NCI-H774 (cell line): ENCODE data around the gene NOS1.
"Not testable (repeated sequence)": the region's sequence is repeated elsewhere in the genome, so short reads cannot be mapped to it uniquely, and the experiment has no call there.

Source experiments
- DNase-seq: peaks from one replicate; lab custom pipeline; 2025; lab: John Stamatoyannopoulos, UW

NOS1 gene

DNA sequence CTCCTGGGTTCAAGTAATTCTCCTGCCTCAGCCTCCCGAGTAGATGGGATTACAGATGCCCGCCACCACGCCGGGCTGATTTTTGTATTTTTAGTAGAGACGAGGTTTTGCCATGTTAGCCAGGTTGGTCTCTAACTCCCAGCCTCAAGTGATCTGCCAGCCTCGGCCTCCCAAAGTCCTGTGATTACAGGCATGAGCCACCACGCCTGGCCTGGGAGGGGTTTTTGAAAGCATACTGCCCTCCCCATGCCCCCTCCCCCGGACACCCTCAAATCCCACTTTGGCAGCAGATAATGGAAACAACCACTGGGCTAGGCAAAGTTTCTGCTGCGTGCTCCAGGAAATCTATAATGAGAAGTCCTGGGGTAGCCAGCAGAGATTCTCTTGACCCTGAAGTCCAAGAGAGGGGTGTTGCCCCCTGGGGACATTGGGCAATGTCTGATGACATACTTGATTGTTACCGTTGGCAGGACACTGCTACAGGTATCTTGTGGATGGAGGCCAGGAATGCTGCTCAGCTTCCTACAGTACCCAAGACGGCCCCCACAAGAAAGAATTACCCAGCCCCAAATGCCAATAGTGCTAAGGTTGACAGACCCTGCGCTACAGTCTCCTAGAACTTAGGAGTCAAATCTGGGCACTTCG, 152.5 kb downstream of the NOS1 start:
- DNase-seq, result no peak

DNA sequence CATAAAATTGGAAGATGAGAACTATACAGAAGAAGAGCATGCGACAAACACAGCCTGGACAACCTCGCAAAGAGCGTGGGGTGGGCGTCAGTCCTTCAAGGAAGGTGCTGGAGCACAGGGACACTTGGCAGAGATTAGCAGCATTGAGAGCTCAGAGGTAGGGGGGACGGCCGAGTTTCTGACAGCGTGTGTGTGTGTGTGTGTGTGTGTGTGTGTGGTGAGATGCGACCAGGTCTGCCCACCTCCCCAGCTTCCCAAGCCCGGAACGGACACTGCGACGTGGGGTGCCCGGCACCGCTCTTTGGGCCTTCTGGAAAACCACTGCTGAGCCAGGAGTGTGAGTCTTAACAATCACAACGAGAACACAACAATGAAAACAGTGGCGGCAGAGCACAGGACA, 153.2 kb downstream of the NOS1 start:
- no peak for DNase-seq

DNA sequence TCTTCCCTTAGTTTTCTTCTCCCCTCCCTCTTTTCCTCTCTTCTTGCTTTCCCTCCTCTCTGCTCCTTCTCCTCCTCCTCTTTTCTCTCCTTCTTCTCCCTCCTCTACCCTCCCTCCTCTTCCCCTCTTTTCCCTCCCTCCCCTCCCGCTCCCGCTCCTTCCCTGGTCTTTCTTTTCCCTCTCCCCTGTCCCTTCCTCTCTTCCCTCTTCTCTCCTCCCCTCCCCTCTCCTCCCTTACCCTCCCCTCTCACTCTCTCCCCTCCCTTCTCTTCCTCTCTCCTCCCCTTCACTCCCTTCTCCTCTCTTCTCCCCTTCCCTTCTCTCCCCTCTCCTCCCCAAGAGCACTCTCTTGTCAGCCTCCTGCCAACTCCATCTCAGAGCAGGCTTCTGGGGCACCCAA, 153.8 kb downstream of the NOS1 start:
- DNase-seq, result no peak

DNA sequence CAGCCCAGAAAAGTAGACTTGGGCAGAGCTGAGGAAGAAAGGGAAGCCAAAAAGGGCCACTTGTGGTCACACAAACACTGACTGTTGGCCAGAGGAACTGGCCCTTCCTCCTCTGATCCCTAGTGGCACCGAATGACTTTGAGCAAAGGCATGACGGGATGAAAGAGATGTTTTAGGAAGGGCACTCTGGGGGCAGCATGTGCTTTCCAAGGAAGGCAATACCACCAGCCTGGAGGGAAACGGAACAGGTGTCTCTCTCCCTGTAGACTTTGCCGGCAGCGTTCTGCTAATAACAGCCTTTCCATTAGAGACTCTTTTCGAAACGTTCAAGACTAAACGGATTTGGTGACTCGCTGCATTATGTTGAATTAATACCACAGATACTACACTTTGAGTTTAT, 158.9 kb downstream of the NOS1 start:
- DNase-seq, result no peak

DNA sequence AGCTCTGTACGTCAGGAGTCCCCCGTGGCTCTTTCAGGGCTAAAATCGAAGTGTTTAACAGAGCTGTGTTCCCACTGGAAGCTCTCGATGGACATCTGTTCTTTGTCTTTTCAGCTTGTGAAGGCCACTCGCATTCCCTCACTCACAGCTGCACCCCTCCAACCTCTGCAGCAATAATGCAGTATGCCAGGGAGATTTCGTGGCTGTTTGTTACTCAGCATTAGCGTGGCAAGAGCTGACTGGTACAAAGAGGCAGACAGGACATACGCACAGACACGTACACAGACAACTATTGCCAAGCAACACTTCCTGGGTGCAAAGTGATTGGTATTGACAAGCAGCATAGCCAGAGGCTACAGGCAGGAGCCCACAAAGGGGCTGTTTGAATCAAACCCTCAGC, 159.4 kb downstream of the NOS1 start:
- DNase-seq, result no peak

DNA sequence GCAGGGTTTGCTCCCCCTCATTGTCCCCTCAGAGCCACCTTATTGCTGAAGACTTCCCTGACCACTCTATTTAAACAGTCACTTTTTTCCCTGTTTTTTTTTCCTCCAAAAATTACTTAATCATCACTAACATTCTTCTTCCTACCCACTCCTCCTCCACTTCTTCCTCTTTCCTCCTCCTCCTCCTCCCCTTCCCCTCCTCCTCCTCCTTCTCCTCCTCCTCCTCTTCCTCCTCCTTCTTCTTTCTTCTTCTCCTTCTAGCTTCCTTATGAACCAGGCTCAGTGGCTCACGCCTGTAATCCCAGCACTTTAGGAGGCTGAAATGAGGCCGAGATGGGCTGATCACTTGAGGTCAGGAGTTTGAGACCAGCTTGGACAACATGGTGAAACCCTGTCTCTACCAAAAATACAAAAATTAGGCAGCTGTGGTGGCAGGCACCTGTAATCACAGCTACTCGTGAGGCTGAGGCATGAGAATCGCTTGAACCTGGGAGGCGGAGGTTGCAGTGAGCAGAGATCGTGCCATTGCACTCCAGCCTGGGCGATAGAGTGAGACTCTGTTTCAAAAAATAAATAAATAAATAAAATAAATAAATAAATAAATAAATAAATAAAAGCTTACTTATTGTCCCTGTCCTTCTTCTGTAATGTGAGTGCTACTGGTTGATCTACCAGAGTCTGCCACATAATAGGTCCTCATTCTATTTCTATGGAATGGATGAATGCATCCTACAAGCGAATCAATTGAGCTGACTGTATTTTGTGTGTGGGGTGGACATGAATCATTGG, 161.3 kb downstream of the NOS1 start:
- not testable (repeated sequence) for DNase-seq

DNA sequence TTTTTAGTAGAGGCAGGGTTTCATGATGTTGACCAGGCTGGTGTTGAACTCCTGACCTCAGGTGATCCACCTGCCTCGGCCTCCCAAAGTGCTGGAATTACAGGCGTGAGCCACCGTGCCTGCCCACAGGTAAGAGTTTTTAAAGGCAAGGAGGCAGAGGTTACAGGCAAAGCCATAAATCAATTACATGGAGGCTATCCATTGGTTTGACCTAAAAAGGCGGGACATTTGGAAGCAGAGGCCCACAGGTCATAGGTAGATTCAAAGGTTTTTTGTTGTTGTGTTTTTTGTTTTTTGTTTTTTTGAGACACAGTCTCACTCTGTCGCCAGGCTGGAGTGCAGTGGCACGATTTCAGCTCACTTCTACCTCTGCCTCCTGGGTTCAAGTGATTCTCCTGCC, 165.1 kb downstream of the NOS1 start:
- not testable (repeated sequence) for DNase-seq

DNA sequence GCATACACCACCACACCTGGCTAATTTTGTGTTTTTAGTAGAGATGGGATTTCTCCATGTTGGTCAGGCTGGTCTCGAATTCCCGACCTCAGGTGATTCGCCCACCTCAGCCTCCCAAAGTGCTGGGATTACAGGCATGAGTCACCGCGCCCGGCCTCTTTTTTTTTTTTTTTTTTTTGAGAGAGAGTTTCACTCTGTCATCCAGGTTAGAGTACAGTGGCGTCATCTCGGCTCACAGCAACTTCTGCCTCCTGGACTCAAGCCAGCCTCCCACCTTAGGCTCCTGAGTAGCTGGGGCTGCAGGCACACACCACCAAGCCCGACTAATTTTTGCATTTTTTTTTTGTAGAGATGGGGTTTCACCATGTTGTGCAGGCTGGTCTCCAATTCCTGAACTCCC, 166.4 kb downstream of the NOS1 start:
- not testable (repeated sequence) for DNase-seq

DNA sequence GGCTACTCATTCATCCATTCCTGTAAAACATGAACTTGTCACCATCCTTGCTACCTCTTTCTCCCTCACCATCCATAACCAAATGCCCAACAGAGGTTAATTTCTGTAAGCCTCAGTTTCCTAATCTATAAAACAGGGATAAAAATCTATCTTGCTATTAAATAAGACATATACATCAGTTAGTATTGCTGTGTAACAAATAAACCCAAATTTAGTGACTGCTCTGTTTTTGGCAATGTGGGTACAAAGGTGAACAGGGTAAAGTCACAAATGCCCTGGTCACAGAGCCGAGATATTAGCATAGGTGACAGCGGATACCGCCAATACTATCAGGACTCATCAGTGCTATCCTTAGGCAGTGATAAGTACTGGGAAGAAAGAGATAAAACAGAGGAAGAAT, 167.5 kb downstream of the NOS1 start:
- no peak for DNase-seq

DNA sequence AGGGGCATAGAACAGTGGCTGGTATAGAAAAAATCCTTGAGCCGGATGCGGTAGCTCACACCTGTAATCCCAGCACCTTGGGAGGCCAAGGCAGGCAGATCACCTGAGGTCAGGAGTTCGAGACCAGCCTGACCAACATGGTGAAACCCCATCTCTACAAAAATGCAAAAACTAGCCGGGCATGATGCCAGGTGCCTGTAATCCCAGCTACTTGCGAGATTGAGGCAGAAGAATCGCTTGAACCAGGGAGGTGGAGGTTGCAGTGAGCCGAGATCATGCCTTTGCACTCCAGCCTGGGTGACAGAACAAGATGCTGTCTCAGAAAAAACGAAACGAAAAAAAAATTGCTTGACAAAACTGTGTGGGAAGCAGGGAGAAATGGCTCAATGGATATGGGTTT, 168.8 kb downstream of the NOS1 start:
- not testable (repeated sequence) for DNase-seq

DNA sequence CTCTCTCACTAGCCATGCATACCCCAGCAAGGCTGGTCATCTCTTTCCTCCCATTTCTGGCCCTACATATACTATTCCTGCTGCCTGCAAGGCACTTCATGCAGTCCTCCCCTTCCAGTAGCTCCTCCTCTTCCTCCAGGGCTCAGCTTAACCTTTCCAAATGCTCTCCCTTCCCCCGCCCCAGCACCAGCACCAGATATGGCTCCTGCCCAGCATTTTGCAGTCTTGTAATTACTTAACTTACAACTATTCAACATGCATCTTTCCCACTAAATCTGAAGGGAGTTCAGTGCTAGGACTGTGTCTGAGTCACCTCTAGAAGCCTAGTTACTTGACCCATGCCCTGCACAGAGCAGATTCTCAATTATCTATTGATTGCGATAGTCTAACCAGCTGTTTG, 169.4 kb downstream of the NOS1 start:
- DNase-seq, result no peak

DNA sequence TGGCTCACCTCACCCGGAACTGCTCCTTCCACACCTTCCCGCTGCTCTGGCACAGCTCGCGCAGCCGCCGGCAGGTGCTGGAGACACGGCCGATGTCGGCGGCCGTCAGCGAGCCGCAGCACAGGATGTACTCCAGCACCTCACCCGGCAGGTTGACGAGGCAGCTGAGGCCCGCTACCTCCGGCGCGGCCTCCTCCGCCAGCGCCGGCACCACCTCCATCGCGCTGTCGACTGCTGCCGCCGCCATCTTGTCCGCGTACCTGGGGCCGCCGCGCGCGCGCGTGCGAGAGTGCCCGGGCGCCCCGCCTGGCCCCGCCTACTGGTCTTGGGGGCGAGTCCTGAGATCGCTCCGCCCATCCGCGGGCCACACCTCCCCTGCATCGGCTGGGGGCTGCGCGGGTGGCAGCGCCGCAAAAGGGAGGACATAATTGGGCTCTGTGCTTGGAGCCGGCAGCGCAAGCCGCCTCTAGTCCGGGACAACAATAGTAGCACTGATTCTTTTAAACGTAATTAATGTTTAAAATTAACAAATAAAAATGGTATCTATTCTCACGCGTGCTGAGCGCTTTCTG, 171.1 kb downstream of the NOS1 start, which contains the start of gene FBXO21:
Gene FBXO21, minus strand, starts transcription at position 261 of the 572 bp plus-strand sequence. Its CDS starts 14 bp downstream, at position 247.
- peak; percentile 94 for DNase-seq

DNA sequence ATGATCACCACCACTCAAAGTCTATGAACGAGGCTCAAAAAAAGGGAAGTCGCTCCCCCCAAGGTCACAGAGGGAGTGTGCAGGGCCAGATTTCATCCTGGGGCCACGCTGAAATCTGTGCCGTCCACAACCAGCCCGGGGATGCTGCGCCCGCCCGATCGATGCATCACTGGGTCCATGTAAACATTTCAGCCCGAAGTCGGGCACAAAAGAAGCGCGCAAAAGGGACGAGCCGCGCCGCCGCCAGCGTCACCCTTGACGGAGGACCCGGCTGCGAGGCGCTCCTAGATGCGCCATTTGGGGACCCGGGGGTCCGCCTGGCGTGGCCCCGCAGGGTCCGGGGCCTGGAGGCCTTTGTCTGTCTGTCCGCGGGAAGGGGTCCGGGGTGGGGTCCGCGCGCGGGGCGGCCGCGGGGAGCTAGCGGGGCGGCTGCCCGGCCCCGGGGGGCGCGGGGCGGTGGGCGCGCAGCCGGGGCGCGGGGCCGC, 171.7 kb downstream of the NOS1 start:
- DNase-seq, result peak; percentile 21

DNA sequence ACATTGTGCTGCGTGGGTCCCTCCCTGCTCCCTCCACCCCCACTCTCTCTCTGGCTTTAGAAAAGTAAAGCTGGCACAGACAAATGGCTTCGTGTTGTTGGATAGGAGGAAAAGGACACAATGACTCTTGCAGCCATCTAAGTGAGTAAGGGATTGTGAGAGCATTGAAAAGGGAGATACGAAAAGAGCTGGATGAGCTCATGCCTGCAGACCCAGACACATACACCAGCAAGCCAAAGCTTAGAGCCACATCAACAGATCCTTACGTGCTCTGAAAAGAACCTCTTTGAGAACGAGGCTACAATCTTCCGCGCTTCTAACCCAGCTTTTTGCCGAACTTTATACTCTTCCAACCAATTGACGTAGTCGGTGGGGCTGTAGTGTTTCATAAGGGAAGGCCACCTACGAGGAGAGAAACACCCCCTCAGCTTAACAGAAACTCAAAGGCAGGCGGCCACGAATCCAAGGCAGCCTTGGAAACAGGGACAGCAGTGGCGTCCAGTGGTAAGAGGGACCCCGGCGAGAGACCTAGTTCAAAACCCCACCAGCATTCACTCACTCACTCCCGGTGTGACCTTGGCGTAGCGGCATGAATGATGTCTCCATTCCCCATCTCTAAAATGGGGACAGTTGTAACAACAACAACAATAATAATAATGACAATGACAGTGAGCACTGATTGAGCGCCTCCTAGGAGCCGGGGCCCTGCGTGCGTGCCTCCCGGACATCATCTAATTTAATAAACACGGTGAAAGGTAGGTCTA, 172.3 kb downstream of the NOS1 start:
- DNase-seq, result no peak

DNA sequence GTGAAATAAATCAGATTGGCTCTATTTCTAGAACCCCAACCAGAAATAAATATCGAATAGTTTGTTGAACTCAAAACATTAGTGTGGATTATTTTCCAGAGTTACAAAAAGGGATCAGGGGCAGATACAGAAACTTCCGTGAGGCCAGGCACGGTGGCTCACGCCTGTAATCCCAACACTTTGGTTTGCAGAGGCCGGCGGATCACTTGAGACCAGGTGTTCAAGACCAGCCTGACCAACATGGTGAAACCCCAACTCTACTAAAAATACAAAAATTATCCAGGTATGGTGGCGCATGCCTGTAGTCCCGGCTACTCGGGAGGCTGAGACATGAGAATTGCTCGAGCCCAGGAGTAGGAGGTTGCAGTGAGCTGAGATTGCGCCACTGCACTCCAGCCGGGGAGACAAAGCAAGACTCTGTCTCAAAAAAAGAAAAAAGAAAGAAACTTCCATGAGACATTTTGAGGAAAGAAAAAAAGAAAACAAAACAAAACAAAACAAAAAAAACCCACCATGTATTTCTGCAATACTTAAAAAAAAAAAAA, 173.2 kb downstream of the NOS1 start:
- DNase-seq, result no peak

DNA sequence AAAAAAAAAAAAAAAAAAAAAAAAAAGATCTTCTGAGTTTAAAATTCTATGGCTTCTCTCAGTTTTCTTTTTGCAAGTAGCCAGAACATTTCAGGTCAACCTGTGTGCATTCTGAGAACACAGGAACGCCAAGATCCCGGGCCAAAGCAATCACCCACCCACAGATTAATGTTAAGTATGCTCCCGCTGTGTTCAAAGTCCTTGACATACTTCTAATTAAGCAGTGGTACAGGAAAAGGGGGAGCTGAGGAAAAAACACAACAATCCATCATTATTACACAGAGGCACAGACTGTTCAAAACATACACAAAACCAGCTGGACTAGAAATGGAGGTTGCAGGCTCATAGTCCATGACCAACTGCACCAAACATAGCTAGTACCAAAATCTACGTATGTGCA, 174.0 kb downstream of the NOS1 start:
- no peak for DNase-seq

DNA sequence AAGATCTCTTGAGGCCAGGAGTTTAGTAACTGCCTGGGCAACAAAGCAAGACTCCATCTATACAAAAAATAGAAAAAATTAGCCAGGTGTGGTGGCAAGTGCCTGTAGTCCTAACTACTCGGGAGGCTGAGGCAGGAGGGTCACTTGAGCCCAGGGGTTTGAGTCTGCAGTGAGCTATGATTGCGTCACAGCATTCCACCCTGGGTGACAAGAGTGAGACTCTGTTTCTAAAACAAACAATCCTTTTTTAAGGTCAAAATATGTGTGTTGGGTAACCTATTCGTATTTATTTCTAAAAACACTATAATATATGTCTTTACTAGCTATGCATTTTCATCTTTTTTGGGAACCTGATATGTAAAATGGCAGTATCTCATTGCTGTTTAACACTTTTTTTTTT, 178.6 kb downstream of the NOS1 start:
- no peak for DNase-seq

DNA sequence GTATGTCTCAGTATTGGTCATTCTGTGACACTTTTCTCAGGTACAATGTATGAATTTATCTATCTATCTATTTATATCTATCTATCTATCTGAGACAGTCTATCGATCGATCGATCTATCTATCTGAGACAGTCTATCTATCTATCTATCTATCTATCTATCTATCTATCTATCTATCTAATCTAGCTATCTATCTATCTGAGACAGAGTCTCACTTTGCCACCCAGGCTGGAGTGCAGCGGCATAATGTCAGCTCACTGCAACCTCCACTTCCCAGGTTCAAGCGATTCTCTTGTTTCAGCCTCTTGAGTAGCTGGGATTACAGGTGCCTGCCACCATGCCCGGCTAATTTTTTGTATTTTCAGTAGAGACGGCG, 180.0 kb downstream of the NOS1 start:
- not testable (repeated sequence) for DNase-seq

DNA sequence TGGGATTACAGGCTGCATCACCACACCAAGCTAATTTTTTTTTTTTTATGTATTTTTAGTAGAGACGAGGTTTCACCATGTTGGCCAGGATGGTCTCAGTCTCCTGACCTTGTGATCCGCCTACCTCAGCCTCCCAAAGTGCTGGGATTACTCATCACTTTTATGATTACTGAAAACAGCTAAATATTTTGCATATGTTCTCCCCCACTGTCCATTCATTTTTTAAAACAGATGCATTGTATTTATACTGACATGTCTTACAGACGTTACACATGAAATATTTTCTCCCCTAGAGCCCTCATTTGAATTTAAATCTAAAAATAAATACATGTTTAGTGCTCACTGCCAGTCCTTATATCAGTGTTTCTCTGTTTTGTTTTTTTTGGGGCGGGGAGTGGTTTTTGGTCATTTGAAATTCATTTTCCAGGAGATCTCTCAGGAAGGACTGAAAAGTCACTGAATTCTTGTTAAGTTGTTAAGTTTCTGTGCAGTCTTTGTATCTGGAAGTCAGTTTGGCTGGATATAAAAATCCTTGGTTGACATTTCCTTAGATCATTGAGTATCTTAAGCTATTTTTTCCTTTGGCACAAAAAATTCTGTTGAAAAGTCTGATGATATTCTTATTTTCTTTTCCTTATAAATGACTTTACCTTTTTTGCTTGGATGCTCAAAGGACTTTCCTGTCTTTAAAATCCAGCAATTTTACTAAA, 180.5 kb downstream of the NOS1 start:
- DNase-seq, result no peak

DNA sequence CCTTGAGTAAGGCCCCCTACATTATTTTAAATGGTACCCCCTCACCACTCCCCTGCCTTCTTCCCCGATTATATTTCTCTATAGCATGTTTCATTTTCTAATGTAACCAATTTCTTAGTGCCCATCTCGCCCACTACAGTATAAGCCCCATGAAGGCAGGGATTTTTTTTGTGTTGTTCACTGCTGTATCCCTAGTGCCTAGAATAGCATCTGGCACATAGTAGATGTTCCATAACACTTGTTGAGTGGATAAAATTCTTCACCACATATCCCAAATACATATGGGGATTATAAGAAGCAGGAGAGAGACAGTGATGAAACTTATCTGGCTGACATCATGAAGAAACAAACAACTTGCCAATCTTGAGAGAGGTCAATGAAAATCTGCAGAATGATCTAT, 182.7 kb downstream of the NOS1 start:
- no peak for DNase-seq

DNA sequence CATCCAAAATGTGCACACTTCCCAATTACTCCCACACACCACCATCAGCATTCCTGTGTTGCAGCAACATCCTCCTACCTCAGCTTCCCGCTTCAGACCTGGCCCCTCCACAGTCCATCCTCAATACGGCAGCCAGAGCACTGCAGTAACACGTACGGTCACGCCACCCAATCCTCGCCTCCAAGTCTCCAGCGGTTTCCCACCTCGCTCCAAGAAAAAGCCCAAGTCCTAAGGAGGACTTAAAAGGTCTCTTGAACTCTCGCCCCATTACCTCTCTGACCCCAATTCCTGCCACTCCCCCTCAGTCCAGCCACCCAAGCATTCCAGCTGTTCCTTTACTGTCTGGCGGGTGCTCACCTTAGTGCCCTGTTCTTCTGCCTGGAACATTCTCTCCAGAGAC, 183.1 kb downstream of the NOS1 start:
- no peak for DNase-seq

DNA sequence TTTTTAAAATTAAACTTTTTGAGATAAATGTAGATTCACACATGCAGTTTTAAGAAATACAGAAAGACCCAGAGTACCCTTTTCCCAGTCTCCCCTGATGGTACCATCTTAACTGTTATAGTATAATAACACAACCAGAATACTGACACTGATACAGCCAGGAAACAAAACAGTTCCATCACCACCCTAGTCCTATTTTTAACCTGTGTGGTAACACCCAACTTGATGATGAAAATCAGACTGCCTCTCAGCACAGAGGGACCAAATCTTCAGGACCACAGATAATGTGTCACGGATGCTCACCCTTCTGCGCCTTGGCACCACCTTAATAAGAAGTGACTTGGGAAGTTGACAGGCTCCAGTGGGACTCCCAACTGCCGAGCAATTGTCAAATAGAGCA, 189.3 kb downstream of the NOS1 start:
- DNase-seq, result no peak
